GM12874 (cell line): Measurements from ENCODE around the gene AK6.

Experiments
- CTCF ChIP-seq: IDR thresholded peaks from 2 replicates; pipeline ENCODE4 v1.5.1; 2011; ENCODE audit warnings: low read depth, mild to moderate bottlenecking, control low read depth, low read length, moderate library complexity; ENCODE audit not compliant: insufficient read depth

Gene AK6

GRCh38 chr5:69331528-69332445 is 37.5 kb downstream of the AK6 start:
- TF ChIP-seq CTCF, result no peak

- TF ChIP-seq CTCF, result no peak
Observed at GRCh38 chr5:69329905-69330489, 39.3 kb downstream of the AK6 start.

- no peak for TF ChIP-seq CTCF
Observed at GRCh38 chr5:69326365-69326764, 43.0 kb downstream of the AK6 start.

GRCh38 chr5:69317391-69317790 is 51.9 kb downstream of the AK6 start:
- no peak for TF ChIP-seq CTCF

- no peak for TF ChIP-seq CTCF
Observed at GRCh38 chr5:69315972-69316371, 53.3 kb downstream of the AK6 start.

GRCh38 chr5:69313428-69313827 is 55.9 kb downstream of the AK6 start:
- no peak for TF ChIP-seq CTCF

GRCh38 chr5:69312459-69313160 is 56.7 kb downstream of the AK6 start:
- TF ChIP-seq CTCF, result no peak
